ENCODE results near the gene CCDC192. TPM values are rescaled to one million over a fixed set of nuclear protein-coding genes. Genes with fewer than 3 reads are reported as not detected.

The CCDC192 gene
- total RNA-seq, 1 experiment from 2014 or later, result 0.52 TPM

- POLR2A ChIA-PET, result no interaction called here
These were observed 240.9 kb downstream of the CCDC192 start for GRCh38 chr5:127944125-127944524.

GRCh38 chr5:127947941-127948340 is 244.8 kb downstream of the CCDC192 start:
- POLR2A ChIA-PET, result no interaction called here
- CTCF ChIA-PET, result no interaction called here
- no peak for ATAC-seq
- no peak for TF ChIP-seq ZNF219 (CRISPR knock-in tag; IDR thresholded peaks at IDR 0.05; ENCODE audit: borderline replicate concordance)
- no peak for TF ChIP-seq EMX1 (CRISPR knock-in tag; IDR thresholded peaks at IDR 0.05)
- TF ChIP-seq ZBTB43 (CRISPR knock-in tag; IDR thresholded peaks at IDR 0.05), result no peak
- no peak for TF ChIP-seq ZNF425 (CRISPR knock-in tag; conservative IDR thresholded peaks at IDR 0.05)
- no peak for TF ChIP-seq E2F1 (CRISPR knock-in tag; IDR thresholded peaks at IDR 0.05)
- TF ChIP-seq MAX (CRISPR knock-in tag; IDR thresholded peaks at IDR 0.05), result no peak
- TF ChIP-seq NR1H2 (CRISPR knock-in tag; IDR thresholded peaks at IDR 0.05), result no peak
- TF ChIP-seq ELF4 (CRISPR knock-in tag; IDR thresholded peaks at IDR 0.05; ENCODE audit: low read depth), result no peak
- TF ChIP-seq AR (CRISPR knock-in tag; IDR thresholded peaks at IDR 0.05), result no peak

More at GRCh38 chr5:127944125-127944524, 240.9 kb downstream of the CCDC192 start:
- Mint-ChIP-seq H3K4me3 (no peak overlapping the region), H3K36me3 (no peaks in the 10 kb centered on the region), H3K27me3 (ENCODE audit: low read depth) (peaks cover 96% of the 10 kb centered on the region), H3K27ac (no peak overlapping the region), H3K4me1 (peaks cover 15% of the 10 kb centered on the region), H3K9me3 (no peaks in the 10 kb centered on the region)
- DNase-seq (ENCODE audit: low spot score) (no peak), ATAC-seq (no peak; the same call in 1 of the 2 replicates)
- CTCF ChIA-PET, result no interaction called here
- TF ChIP-seq ATF6 (CRISPR knock-in tag; IDR thresholded peaks at IDR 0.05) (no peak), ZNF317 (CRISPR knock-in tag; IDR thresholded peaks at IDR 0.05; ENCODE audit: borderline replicate concordance, low read depth) (no peak), NR3C1 (CRISPR knock-in tag; conservative IDR thresholded peaks at IDR 0.05; ENCODE audit: low read depth) (no peak), HMGXB4 (CRISPR knock-in tag; IDR thresholded peaks at IDR 0.05) (no peak), ZNF219 (CRISPR knock-in tag; IDR thresholded peaks at IDR 0.05; ENCODE audit: borderline replicate concordance) (no peak), ZNF263 (CRISPR knock-in tag; IDR thresholded peaks at IDR 0.05; ENCODE audit: low read depth) (no peak), FOXP1 (CRISPR knock-in tag; IDR thresholded peaks at IDR 0.05; ENCODE audit: borderline replicate concordance) (no peak), TEAD4 (CRISPR knock-in tag; IDR thresholded peaks at IDR 0.05) (no peak), ZBTB43 (CRISPR knock-in tag; IDR thresholded peaks at IDR 0.05) (no peak)

More at GRCh38 chr5:127947941-127948340, 244.8 kb downstream of the CCDC192 start:
- no peaks in the 10 kb centered on the region for H3K36me3 Mint-ChIP-seq
- H3K9me3 Mint-ChIP-seq, result no peaks in the 10 kb centered on the region
- no peak overlapping the region for H3K4me3 Mint-ChIP-seq
- no peak overlapping the region for H3K27ac Mint-ChIP-seq
- H3K27me3 Mint-ChIP-seq (ENCODE audit: low read depth), result peaks cover 85% of the 10 kb centered on the region
- no peak for DNase-seq (ENCODE audit: low spot score)
- no peaks in the 10 kb centered on the region for H3K4me1 Mint-ChIP-seq

Measured in WTC11 (cell line).